ENCODE measurements around the gene INPP5A.

Gene INPP5A

DNA sequence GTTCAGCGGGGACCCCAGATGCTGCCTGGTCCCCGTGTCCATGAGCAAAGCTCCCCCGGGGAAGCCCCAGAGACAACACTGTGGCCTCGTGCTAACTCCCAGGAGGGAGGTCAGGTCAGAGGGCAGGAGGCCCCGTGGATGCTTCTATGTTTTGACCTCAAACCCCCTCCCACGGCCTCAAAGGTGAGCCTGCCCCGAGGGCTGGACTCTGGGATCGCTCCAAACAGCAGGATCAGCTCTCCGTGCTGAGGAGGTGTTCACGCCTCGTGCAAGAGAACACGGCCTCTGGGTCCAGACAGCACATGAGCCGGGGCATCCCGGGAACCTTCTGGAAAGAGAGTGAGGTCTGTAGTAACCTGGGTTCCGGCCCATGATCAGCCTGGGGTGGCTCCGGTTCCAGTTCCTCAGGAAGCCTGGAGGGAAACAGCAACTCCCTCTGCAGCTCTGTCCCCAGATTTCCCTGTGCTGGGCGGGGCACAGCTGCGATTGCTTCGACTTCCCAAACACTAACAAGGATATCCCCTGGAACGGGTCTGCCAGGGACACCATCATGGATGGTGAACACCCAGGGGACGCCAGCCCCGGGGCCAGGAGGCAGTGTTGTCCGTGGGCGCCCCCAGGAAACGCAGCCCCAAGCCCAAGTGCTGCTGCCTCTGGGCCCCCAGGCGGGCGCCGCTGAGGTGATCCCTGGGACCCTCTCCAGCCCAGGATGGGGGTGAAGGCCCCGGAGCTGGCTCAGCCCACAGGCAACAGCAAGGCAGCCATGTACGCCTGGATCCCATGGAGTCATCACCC lies 18.0 kb upstream of the INPP5A start:
- DNase-seq, result no peak

DNA sequence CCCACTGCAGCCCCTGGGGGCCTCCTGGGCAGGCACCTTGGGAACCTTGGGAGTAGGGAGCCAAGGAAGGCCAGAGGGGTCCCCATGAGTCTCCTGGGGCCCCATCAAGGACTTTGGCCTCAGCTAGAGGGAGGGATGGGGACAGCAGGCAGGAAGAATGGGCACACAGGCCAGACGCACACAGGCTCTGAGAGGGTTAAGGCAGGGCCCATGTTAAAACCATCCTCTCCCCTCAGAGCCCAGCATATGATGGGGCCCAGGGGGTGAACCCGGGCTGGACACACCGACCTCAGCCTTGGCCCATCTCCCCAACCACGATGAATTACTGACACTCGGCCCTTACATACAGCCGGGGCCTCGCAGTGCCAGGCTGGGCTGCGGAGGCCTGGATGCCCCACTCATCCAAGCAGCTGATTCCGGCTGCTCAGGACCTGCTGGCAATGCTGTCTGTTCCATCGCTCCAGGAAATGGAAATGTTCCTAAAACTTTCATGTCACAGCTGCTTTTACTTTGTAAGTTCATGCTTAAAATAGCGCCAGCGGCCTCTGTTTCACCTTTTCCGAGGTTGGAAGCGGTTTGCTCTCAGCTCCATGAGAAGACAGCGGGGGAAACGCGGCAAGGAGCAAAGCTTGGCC lies 17.3 kb upstream of the INPP5A start:
- no peak for DNase-seq

DNA sequence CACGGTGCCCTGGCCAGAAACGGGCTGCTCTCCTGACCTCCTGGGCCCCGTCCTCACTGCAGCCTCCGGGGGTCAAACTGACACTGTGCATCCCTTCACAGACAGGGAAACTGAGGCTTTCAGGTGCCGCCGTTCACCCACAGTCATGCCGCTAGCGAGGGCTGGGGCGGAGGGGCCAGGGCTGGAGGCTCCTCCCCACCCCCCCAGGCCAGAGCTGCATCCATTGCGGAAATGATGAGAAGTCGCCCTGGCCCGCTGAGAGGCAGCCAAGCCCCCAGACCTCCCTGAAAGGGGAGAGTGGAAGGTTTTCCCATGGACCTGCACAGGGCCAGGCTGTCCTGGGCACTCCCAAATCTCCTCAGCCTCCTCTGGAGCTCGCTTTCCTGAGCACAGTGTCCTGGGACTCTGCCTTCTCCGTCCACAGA lies 16.5 kb upstream of the INPP5A start:
- no peak for DNase-seq

DNA sequence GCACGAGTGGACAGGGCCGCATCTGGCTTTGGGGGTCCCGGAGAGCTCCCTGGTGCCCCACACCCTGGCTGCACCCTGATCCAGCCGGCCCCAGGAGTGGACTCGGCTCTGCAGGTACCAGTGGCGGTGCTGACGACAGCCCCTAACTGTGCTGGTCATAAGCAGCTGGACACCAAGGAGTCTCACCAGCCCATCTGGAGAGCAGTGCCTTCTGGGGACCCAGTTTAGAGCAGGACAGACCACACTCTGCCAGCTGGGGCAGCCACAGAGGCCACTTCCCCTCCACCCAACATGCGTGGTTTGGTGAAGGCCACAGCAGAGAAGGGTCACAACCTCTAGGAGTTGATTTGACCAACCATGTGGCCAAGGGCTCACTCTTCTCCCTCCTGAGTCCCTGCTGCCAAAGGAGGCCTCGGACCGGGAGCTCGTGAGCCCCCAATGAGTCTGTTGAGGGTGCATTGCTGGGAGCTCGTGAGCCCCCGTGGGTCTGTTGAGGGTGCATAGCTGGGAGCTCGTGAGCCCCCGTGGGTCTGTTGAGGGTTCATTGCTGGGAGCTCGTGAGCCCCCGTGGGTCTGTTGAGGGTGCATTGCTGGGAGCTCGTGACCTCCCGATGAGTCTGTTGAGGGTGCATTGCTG lies 16.0 kb upstream of the INPP5A start:
- DNase-seq, result no peak

DNA sequence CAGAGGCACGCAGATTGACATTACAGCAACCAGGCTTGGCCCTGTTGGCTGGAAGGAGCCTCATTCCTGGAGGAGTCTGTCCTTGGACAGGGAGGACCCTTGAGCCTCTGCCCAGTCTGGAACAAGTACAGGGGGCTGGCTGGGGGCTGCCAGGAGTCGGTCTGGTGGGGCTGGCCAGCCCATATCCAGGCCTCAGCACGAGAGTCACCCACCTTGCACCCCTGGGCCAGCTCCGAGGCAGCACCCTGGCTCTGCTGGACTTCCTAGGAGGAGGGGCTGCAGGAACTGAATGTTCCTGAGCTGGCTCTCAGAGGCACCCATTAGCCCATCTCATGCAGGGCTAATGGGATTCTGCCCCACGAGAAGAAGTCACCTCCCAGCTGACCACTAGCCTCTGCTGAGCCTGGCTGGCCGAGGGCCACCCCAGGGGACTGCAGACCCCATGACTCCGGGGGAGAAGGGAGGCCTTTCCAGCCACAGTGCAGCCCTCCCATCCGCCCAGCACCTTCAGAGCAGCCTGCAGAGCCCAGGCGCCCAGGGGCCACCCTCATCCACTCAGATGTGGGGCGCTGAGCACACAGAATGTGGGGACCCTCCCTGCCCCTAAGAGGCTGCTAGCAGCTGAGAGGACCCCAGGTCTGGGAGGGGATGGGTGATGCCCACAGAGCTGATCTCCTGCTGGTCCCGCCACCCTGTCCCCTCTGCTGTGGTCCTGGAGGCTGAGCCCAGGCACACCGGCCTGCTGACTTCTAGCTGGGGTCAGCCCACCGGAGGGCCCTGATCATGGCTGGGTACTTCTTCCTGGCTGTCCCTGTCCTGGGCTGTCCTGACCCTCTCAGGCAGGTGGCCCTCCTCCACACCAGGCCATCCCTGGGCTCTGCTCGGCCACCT lies 14.8 kb upstream of the INPP5A start:
- DNase-seq, result no peak

DNA sequence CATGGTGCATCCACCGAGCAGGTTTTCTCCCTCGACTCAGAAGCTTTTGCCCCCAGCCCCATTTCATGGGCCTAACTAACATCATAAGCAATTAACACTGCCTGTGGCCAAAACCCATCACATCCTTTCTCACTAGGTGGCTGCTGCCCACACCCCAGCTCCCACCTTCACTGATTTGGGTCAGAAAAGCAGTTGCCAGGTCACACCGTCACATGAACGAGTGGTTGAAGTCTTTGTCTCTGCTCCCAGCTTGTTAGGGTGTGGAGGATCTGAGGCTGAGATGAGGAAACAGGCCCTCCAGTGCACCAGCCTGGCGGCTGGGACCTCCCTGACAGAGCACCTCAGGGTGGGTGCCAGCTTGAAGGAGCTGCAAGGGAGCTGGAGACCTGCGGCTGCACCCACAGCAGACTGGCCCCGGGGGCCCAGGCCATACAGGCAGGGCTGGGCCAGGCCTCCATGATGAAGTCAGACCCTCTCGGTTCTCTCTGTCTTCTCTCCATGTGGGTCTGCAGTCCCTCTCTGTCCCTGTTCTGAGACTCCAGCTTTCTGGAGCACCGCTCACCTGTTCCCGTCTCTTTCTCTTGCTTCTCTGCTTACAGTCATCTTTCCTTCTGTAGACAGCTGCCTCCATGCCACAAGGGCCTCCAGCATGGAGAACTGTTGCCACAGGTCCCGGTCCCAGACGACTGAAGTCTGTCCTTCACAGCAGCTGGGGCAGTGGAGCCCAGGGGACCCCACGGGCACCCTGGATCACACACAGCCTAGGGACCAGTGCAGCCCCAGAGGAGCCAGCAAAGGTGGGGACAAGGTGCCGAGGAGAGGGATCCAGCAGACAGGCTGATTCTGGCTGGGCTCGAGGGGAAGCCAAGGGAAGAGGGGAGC lies 13.8 kb upstream of the INPP5A start:
- no peak for DNase-seq

DNA sequence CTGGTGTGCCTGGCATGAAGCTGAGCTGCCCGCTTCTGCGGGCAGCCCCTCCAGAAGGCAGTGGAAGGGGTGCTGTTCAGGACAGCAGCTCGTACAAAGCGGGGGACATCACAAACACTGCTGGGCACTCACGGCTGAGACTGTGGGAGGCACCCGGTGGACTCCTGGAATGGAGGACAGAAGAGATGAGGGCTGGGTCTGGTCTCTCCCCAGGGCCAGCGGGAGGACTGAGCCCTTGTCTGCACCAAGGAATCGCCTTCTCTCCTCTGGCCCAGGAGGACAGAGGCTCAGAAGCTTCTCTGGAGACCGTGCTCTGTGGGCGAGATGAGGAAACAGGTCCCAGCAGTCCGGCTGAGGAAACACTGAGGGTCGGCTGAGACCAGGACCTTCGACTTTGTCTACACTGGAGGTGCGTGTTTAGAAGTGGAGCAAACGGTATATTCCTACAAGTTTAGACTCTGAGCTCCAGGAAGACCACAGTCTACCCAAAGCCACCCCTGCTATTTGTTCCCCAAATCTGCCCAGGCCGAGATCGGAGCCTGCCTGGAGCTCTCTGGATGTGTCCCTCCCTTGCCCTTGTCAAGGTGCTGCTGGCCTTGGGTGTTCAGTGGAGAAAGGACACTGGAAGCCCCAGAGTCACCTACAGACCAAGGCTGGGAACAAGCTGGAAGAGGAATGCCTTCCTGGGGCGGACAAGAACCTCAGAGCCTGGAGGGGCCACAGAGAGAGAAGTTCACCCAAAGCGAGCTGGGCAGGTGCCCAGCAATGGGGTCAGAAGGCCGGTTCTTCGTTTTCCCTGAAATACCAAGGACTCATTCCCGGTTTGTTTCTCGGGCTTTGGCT lies 12.9 kb upstream of the INPP5A start:
- no peak for DNase-seq

DNA sequence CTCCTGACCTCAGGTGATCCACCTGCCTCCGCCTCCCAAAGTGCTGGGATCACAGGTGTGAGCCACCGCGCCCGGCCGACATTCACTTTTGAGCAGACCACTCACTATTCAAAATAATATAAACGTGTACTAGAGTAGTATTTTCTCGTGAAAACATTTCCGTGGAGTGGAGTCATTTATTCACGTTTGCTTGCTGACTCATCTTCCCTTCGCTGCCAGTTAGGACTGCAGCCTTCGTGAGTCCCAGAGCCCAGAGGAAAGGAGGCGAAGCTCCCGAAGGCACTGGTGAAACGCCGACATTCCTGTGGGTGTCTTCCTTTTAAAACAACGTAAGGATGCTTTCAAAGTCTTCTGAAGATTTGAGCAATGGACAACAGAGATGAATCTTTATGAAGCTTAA lies 10.9 kb upstream of the INPP5A start:
- DNase-seq, result no peak

DNA sequence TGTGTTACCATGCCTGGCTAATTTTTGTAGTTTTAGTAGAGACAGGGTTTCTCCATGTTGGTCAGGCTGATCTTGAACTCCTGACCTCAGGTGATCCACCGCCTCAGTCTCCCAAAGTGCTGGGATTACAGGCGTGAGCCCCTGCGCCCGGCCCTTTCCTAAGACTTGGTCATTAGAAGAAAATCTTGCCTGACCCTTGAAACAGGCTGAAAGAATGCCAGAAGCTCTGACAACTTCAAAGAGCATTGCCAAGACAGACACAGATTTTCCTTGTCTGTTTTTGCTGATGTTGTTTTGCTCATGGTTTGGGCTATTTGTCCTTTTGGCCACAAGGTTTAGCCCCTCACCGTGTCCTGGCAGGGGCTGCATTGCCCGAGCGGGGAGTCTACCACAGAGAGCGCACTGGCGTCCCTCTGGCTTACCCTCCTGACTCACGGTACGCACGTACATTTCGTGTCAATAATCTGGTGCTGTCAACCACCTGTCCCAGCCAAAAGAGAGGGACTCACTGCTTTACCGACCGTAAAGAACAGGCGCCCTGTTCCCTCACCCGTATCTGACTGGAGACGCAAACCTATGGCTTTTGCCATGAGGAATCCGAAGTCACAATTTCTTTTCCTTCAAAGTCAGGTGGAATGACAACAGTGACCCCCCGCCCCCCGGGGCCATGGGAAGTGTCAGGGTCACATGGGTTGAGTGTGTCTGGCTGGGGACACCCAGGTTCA lies 10.1 kb upstream of the INPP5A start:
- no peak for DNase-seq

DNA sequence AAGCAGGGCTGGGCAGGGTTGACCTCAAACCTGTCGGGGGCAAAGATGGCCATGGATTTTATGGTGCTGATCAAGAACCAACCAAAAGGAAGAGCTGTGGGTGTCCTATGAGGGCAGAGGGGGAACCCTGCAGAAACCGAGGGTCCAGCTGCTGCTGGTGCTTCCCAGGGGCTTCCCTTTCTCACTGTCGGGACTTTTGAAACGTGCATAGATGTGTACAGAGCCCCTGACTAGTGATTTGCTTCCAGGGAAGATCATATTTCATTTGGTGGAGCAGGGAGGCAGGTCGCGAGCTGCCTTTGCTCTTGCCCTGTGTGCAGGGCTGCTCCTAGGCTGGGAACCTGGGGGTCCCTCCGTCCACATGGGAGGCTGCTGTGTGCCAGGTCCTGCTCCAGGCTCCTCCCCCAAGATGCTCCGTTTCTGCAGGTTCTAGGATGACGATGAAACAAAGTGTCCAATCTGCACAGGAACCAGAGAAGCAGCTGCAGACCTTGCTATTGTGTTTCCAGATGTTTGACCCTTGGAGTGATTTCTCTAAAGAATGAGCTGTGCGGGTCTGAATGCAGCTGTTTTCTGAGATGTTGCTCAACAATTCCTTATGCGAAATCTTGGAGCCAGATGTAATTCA lies 9.4 kb upstream of the INPP5A start:
- no peak for DNase-seq

DNA sequence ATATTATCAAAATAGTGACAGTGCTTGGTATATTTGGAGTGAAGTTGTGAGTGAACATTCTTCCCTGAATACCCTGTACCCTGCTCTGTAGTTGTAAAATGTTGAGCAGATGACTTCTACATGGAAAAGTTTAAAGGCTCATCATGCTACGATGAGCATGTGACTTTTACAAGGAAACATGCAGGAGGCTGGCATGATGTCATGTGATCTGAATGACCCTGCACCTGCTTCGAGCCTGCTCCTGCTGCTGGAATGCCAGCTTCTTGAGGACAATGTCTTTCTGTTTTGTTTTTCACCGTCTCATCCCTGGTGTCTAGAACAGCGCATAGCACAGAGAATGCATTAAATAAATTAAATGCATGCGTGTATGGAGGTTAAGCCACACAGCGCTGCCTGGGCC lies 5.4 kb upstream of the INPP5A start:
- DNase-seq, result no peak

DNA sequence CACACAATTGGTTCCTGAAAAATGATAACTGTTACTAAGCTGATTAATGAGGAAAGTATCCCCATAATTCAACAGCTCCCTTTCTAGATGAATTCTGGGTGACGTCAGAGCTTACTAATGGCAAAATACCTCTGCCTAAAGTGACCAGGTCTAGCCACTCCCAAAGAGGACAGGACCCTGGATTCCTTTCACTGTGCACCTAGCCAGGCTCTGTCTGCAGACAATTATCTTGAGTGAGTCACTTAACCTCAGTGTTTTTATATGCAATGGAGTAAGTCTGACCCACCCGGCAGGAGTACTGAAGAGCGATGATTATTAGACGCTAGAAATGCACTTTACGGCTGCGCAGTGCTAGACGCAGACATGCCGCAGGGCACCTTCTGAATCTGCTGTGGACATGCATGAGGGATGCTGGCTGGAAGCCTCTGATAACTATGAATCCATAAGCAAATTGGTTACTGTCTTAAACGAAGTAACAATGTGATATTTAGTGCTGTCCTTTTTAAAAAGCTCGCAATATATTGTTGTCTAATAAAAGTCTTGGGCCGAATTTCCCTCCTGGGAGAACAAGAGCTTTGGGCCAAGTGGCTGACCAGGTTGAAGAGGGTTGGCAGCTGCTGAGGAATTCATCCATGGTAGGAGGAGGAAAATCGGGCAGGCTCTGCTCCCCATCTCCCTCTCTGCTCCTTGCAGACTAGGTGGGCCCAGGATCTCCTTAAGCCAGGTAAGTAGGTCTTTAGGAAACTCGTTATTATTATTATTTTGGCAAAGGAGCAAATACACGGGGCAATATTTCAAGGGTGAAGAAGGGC lies 4.6 kb upstream of the INPP5A start:
- no peak for DNase-seq

DNA sequence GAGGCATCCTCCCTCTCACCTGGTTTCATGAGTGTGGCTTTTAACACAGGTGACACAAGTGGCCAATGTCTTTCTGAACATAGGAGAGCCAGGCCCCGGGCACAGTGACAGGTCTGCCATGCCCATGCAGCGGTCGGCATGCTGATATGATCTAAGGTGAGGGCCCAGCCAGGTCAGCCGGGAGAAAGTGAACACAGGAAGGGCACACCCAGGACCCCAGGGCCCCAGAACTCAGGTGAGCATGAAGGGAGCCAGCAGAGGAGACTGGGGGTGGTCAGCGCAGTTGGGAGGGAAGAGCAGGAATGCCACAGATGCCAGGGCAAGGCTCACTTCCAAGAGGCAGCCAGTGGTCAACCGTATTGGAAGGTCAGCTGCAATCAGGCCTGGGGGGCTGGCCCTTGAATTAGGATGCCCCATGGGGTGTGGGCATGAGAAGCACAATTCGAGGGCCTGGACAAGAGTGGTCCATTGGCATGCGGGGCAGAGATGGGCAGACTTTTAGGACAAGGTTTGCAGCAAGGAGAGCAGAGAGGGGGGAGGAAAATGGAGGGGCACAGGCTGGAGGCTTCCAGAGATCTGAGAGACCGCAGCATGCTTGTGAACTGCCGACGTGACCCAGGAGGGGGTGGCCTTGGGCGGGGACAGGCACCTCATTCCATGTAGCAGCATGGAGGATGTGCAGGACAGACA lies 3.9 kb upstream of the INPP5A start:
- DNase-seq, result no peak

DNA sequence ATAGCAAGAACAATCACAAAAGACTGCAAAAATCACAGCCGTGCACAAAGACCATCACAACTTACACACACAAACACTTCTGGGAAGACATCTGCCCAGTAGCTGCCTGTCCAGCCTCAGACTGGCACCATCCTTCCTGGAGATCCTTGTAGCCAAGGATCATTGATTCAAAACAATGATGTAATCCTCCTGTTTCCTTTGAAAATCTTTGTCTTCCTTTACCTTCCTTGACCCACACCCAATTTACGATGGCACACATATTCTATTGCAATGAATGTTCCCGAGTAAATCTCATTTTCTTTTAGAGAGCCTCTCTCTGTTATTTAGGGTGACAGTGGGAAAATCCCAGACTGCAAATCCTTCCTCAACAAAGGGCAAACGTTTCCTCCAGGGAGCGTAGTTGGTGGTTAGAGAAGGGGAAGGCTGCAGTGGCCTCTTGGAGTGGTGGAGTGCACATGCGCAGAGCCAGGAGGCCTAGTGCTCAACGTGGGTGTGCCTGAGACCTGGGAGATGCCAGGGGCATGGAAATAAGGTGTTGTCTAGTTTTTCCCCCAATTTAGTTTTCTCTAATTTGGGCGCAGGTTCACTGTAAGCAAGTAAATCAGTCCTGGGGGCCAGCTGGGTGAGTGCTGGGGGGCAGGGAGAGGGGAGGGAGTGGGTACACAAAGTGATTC lies 3.1 kb upstream of the INPP5A start:
- DNase-seq, result no peak

DNA sequence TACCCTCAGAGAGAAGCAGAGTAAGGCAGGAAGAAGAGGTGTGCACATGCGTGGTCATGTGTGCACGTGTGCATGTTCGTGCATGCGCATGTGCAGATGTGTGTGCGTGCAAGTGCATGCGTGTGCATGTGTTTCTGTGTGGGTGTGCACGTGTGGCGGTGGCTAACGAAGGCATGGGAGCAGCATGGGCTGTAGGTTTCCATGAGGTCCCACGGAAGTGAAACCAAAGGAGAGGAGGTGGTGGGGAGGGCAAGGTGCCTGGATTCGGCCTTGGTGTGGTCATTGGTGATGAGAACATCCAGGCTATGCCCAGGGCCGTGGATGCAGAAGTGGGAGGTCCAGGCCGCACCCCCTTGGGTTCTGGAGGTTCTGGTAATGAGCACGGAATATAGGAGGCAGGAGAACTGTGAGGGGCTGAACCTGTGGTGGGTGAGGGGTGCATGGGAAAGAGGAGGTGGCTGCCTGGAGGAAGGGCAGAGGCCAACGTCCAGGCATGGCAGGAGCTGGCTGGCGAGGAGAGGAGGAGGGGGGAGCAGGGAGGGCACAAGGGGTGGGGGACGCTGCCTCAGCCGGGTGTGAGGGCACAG lies 2.4 kb upstream of the INPP5A start:
- no peak for DNase-seq

DNA sequence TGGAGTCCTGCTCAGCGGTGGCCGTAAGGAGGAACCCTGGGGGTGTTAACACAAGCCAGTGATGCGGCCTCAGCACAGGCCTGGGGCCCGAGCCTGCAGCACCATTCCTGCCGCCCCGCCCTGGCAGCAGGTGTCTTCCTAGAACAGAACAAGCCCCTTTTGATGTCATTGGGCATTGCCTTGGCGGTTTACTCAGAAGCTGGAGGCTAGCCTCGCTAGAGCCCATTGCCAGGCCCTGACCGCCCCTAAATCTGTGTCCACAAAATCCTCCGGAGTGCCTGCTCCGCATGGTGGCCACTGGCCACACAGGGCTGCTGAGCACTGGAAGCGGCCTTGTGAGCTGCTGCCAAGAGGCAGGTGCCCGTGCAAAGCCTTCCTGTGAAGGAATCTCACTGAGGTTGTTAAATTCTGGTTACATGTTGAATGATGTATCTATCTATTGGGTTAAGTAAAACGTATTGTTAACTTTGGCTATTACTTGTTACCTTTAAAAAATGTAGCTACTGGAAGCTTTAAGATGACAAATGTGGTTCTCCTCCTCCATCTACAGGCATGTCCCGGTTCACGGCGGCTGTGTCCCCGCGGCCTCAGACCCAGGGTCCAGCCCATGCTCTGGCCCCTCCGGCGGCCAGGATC lies 1.2 kb upstream of the INPP5A start:
- no peak for DNase-seq

Data from activated CD4-positive, alpha-beta T cell treated with anti-CD3 and anti-CD28 coated beads for 48 hours (primary cell).